GM21515 (cell line): ENCODE data around the gene MEAF6.
A peak's percentile ranks its signal among the peaks of the same experiment; 100 is the strongest.

ENCODE experiments used
- ATAC-seq: cut with Tn5 transposase; IDR thresholded peaks from one replicate; pipeline ENCODE4 v1.9.1; 2021; ENCODE audit not compliant: unreplicated experiment

The MEAF6 gene

GRCh38 chr1:37485902-37486679 is 28.5 kb downstream of the MEAF6 start:
- ATAC-seq = no peak

GRCh38 chr1:37484325-37485051 is 30.1 kb downstream of the MEAF6 start:
- ATAC-seq = no peak

- ATAC-seq = no peak
Measured at GRCh38 chr1:37483785-37484184, 30.8 kb downstream of the MEAF6 start.

- ATAC-seq = no peak
Measured at GRCh38 chr1:37482796-37483744, 31.5 kb downstream of the MEAF6 start.

GRCh38 chr1:37482004-37482785 is 32.4 kb downstream of the MEAF6 start:
- ATAC-seq = no peak

- no peak for ATAC-seq
Measured at GRCh38 chr1:37481289-37482003, 33.1 kb downstream of the MEAF6 start.

- no peak for ATAC-seq
Measured at GRCh38 chr1:37480581-37481288, 33.8 kb downstream of the MEAF6 start.

GRCh38 chr1:37480125-37480466 is 34.5 kb downstream of the MEAF6 start:
- no peak for ATAC-seq

GRCh38 chr1:37479255-37480124 is 35.1 kb downstream of the MEAF6 start:
- ATAC-seq = no peak

- ATAC-seq = no peak
Measured at GRCh38 chr1:37478890-37479254, 35.7 kb downstream of the MEAF6 start.

GRCh38 chr1:37478451-37478881 is 36.1 kb downstream of the MEAF6 start:
- ATAC-seq = no peak

- no peak for ATAC-seq
Measured at GRCh38 chr1:37477946-37478345, 36.6 kb downstream of the MEAF6 start.

GRCh38 chr1:37477198-37477931 is 37.2 kb downstream of the MEAF6 start:
- ATAC-seq = peak; percentile 35

GRCh38 chr1:37476460-37477197 is 37.9 kb downstream of the MEAF6 start:
- ATAC-seq = no peak

- ATAC-seq = no peak
Measured at GRCh38 chr1:37476087-37476452, 38.5 kb downstream of the MEAF6 start.

GRCh38 chr1:37475380-37476086 is 39.0 kb downstream of the MEAF6 start:
- ATAC-seq = no peak
